Hepatocyte (in vitro differentiated cells): ENCODE results near the gene NEUROD2. TPM values are rescaled to one million over a fixed set of nuclear protein-coding genes. Genes with fewer than 3 reads are reported as not detected.

Experiments
- DNase-seq: peaks from one replicate; pipeline ENCODE4 v3.0.0-alpha.2; 2016; ENCODE audit warnings: low spot score
- H2AFZ ChIP-seq: fragments of 200-600 bp; sonication (generic); 2 replicates; pipeline ENCODE4 v1.6.0; 2016; ENCODE audit warnings: antibody characterized with exemption, mild to moderate bottlenecking
- H3K27ac ChIP-seq: fragments of 200-600 bp; sonication (generic); 2 replicates; pipeline ENCODE4 v1.5.1; 2016; ENCODE audit warnings: mild to moderate bottlenecking
- H3K27me3 ChIP-seq: fragments of 200-600 bp; sonication (generic); 2 replicates; pipeline ENCODE4 v1.6.1; 2016
- H3K36me3 ChIP-seq: fragments of 200-600 bp; sonication (generic); replicated peaks from 2 replicates; pipeline ENCODE4 v1.5.1; 2016; ENCODE audit warnings: low read depth; ENCODE audit not compliant: insufficient read depth
- H3K4me1 ChIP-seq: fragments of 200-600 bp; sonication (generic); 2 replicates; pipeline ENCODE4 v1.5.1; 2016; ENCODE audit warnings: mild to moderate bottlenecking, moderate library complexity; ENCODE audit not compliant: insufficient read depth
- H3K4me2 ChIP-seq: fragments of 200-600 bp; sonication (generic); 2 replicates; pipeline ENCODE4 v1.6.0; 2016
- H3K4me3 ChIP-seq: fragments of 200-600 bp; sonication (generic); 2 replicates; pipeline ENCODE4 v1.5.1; 2016; ENCODE audit warnings: mild to moderate bottlenecking
- H3K79me2 ChIP-seq: fragments of 200-600 bp; sonication (generic); 2 replicates; pipeline ENCODE4 v1.6.0; 2017; ENCODE audit warnings: mild to moderate bottlenecking
- H3K9me2 ChIP-seq: fragments of 200-600 bp; sonication (generic); replicated peaks from 2 replicates; pipeline ENCODE4 v1.6.0; 2017; ENCODE audit warnings: mild to moderate bottlenecking; ENCODE audit not compliant: insufficient read depth
- H3K9me3 ChIP-seq: fragments of 200-600 bp; sonication (generic); 2 replicates; pipeline ENCODE4 v1.5.1; 2016; ENCODE audit warnings: low read depth, mild to moderate bottlenecking
- H4K20me1 ChIP-seq: fragments of 200-600 bp; sonication (generic); 2 replicates; pipeline ENCODE4 v1.6.0; 2016; ENCODE audit warnings: mild to moderate bottlenecking; ENCODE audit not compliant: insufficient read depth, poor library complexity, severe bottlenecking
- CTCF ChIP-seq: fragments of 200-600 bp; sonication (generic); IDR thresholded peaks from 2 replicates; pipeline ENCODE4 v1.5.1; 2016; ENCODE audit warnings: antibody characterized with exemption, mild to moderate bottlenecking; ENCODE audit not compliant: poor library complexity
- EZH2 ChIP-seq: fragments of 200-600 bp; sonication (generic); IDR thresholded peaks from 2 replicates; pipeline ENCODE4 v1.6.1; 2016; ENCODE audit warnings: antibody characterized with exemption, mild to moderate bottlenecking, borderline replicate concordance
- EZH2phosphoT487 ChIP-seq: fragments of 200-600 bp; sonication (generic); IDR thresholded peaks from one replicate; pipeline ENCODE4 v1.6.1; 2018; ENCODE audit warnings: antibody characterized with exemption, mild to moderate bottlenecking, low read depth, moderate library complexity; ENCODE audit not compliant: unreplicated experiment, severe bottlenecking
- WGBS: methylation state at CpG from one replicate; pipeline ENCODE4 v1.1.6; 2016; ENCODE audit warnings: low lambda C conversion rate; ENCODE audit errors: missing lambda C conversion rate; 5-methylcytosine and 5-hydroxymethylcytosine counted together
- polyA plus RNA-seq: library from polyadenylated mRNA; unstranded; fragments of >200 nt; fragmentation: Nextera tagmentation; extraction: Ambion mirVana; gene quantifications from 2 replicates; pipeline ENCODE4 v1.2.1, GENCODE V29; 2016
- total RNA-seq: library from RNA; depleted of rRNA; stranded (reverse); fragments of >200 nt; gene quantifications from 2 replicates; pipeline ENCODE4 v1.2.3, GENCODE V29; 2014

Gene NEUROD2
- total and polyA plus RNA-seq, 2 experiments from 2014 or later: not detected

GRCh38 chr17:39626171-39627046, 18.7 kb upstream of the NEUROD2 start, which contains the start of gene PPP1R1B:
Gene PPP1R1B (plus strand): TSS chr17:39626952. CDS start chr17:39627393, 441 bp downstream.
- H3K9me3 ChIP-seq: no peaks in the 10 kb centered on the region
- no peaks in the 10 kb centered on the region for H3K36me3 ChIP-seq
- H2AFZ ChIP-seq: peak within 1 kb of the TSS; percentile 66
- no peak for DNase-seq
- H3K9me2 ChIP-seq: no peaks in the 10 kb centered on the region
- no peak within 1 kb of the TSS for H3K27ac ChIP-seq
- TF ChIP-seq CTCF (no peak), EZH2phosphoT487 (no peak), EZH2 (no peak)
- no peaks in the 10 kb centered on the region for H3K79me2 ChIP-seq
- 18% methylated on average over 25 of the region's 29 CpGs for WGBS
- peak within 1 kb of the TSS; percentile 98 for H3K4me2 ChIP-seq
- H3K4me1 ChIP-seq: peaks cover 22% of the 10 kb centered on the region
- peak within 1 kb of the TSS; percentile 55 for H3K4me3 ChIP-seq
- no peaks in the 10 kb centered on the region for H4K20me1 ChIP-seq
- peaks cover 46% of the 10 kb centered on the region for H3K27me3 ChIP-seq

GRCh38 chr17:39625198-39625785, 17.6 kb upstream of the NEUROD2 start:
- H3K27me3 ChIP-seq: peaks cover 46% of the 10 kb centered on the region
- H3K4me1 ChIP-seq: peaks cover 17% of the 10 kb centered on the region
- TF ChIP-seq EZH2phosphoT487: no peak
- TF ChIP-seq CTCF: no peak
- TF ChIP-seq EZH2: no peak
- H3K4me2 ChIP-seq: no peak overlapping the region
- H3K27ac ChIP-seq: no peak overlapping the region
- no peaks in the 10 kb centered on the region for H4K20me1 ChIP-seq
- no peaks in the 10 kb centered on the region for H3K36me3 ChIP-seq
- DNase-seq: no peak
- H3K79me2 ChIP-seq: no peaks in the 10 kb centered on the region
- H3K4me3 ChIP-seq: no peak overlapping the region
- no peaks in the 10 kb centered on the region for H3K9me3 ChIP-seq
- WGBS: 82% methylated on average over 5 of the region's 5 CpGs
- no peaks in the 10 kb centered on the region for H3K9me2 ChIP-seq
- H2AFZ ChIP-seq: no peak overlapping the region

GRCh38 chr17:39624313-39624712, 16.6 kb upstream of the NEUROD2 start:
- Histone ChIP-seq H3K4me1 (peaks cover 19% of the 10 kb centered on the region), H3K4me2 (no peak overlapping the region), H2AFZ (no peak overlapping the region), H3K27ac (no peak overlapping the region), H3K9me3 (no peaks in the 10 kb centered on the region), H3K9me2 (no peaks in the 10 kb centered on the region), H4K20me1 (no peaks in the 10 kb centered on the region), H3K79me2 (no peaks in the 10 kb centered on the region), H3K36me3 (no peaks in the 10 kb centered on the region), H3K27me3 (peaks cover 51% of the 10 kb centered on the region), H3K4me3 (no peak overlapping the region)
- TF ChIP-seq CTCF (no peak), EZH2 (no peak), EZH2phosphoT487 (no peak)
- WGBS: 69% methylated on average over 7 of the region's 8 CpGs
- DNase-seq: no peak
